Type B pancreatic cell (in vitro differentiated cells): ENCODE results near the gene TFEC. TPM values are rescaled to one million over a fixed set of nuclear protein-coding genes. Genes with fewer than 3 reads are reported as not detected.

Experiments used
- DNase-seq: peaks from one replicate; pipeline ENCODE4 v3.0.0; 2021; ENCODE audit warnings: mixed read lengths; ENCODE audit not compliant: unreplicated experiment; ENCODE audit errors: extremely low spot score
- H3K27ac Mint-ChIP-seq: 2 replicates; pipeline ENCODE4 v1.8.0; 2021; ENCODE audit warnings: mild to moderate bottlenecking, mixed read lengths
- H3K27me3 Mint-ChIP-seq: 2 replicates; pipeline ENCODE4 v1.8.0; 2021; ENCODE audit warnings: mixed read lengths
- H3K36me3 Mint-ChIP-seq: 2 replicates; pipeline ENCODE4 v1.8.0; 2021; ENCODE audit warnings: mixed read lengths
- H3K4me1 Mint-ChIP-seq: one replicate; pipeline ENCODE4 v1.8.0; 2021; ENCODE audit warnings: mixed read lengths; ENCODE audit not compliant: unreplicated experiment
- H3K4me3 Mint-ChIP-seq: 2 replicates; pipeline ENCODE4 v1.8.0; 2021; ENCODE audit warnings: mild to moderate bottlenecking, mixed read lengths
- H3K9me3 Mint-ChIP-seq: 2 replicates; pipeline ENCODE4 v1.8.0; 2021; ENCODE audit warnings: mixed read lengths
- CTCF ChIP-seq: fragments of 200-600 bp; sonication (generic); conservative IDR thresholded peaks from 2 replicates; pipeline ENCODE4 v1.5.0; 2021; ENCODE audit warnings: antibody characterized with exemption, mild to moderate bottlenecking
- total RNA-seq: library from RNA; stranded (reverse); gene quantifications from 2 replicates; pipeline ENCODE4 v1.2.1, GENCODE V29; 2021; ENCODE audit warnings: low replicate concordance

Gene TFEC
- total RNA-seq, 1 donor from 2014 or later = 0.12 TPM

- H3K36me3 Mint-ChIP-seq = no peaks in the 10 kb centered on the region
- H3K27me3 Mint-ChIP-seq = no peaks in the 10 kb centered on the region
Measured at GRCh38 chr7:115924411-115924810, 106.2 kb downstream of the TFEC start.

GRCh38 chr7:115920367-115920766 is 110.2 kb downstream of the TFEC start:
- Mint-ChIP-seq H3K9me3 (no peaks in the 10 kb centered on the region), H3K36me3 (no peaks in the 10 kb centered on the region), H3K4me1 (peaks cover 29% of the 10 kb centered on the region), H3K27me3 (no peaks in the 10 kb centered on the region), H3K4me3 (no peak overlapping the region), H3K27ac (no peak overlapping the region)
- DNase-seq = no peak
- TF ChIP-seq CTCF = no peak

More at GRCh38 chr7:115924411-115924810, 106.2 kb downstream of the TFEC start:
- no peak overlapping the region for H3K4me3 Mint-ChIP-seq
- H3K9me3 Mint-ChIP-seq = no peaks in the 10 kb centered on the region
- no peak for DNase-seq
- TF ChIP-seq CTCF = no peak
- H3K4me1 Mint-ChIP-seq = peaks cover 8% of the 10 kb centered on the region
- peak overlapping the region; percentile 45 for H3K27ac Mint-ChIP-seq

- TF ChIP-seq CTCF = no peak
- Mint-ChIP-seq H3K36me3 (no peaks in the 10 kb centered on the region), H3K9me3 (peaks cover 3% of the 10 kb centered on the region), H3K4me3 (no peak overlapping the region), H3K4me1 (peaks cover 56% of the 10 kb centered on the region), H3K27ac (peak overlapping the region; percentile 19), H3K27me3 (no peaks in the 10 kb centered on the region)
- no peak for DNase-seq
Measured at GRCh38 chr7:115914951-115915350, 115.6 kb downstream of the TFEC start.

GRCh38 chr7:115911465-115911864 is 119.1 kb downstream of the TFEC start:
- DNase-seq = no peak
- peaks cover 43% of the 10 kb centered on the region for H3K4me1 Mint-ChIP-seq
- H3K4me3 Mint-ChIP-seq = no peak overlapping the region
- H3K36me3 Mint-ChIP-seq = no peaks in the 10 kb centered on the region
- no peaks in the 10 kb centered on the region for H3K27me3 Mint-ChIP-seq
- H3K9me3 Mint-ChIP-seq = peaks cover 3% of the 10 kb centered on the region
- H3K27ac Mint-ChIP-seq = no peak overlapping the region
- TF ChIP-seq CTCF = no peak

DNA sequence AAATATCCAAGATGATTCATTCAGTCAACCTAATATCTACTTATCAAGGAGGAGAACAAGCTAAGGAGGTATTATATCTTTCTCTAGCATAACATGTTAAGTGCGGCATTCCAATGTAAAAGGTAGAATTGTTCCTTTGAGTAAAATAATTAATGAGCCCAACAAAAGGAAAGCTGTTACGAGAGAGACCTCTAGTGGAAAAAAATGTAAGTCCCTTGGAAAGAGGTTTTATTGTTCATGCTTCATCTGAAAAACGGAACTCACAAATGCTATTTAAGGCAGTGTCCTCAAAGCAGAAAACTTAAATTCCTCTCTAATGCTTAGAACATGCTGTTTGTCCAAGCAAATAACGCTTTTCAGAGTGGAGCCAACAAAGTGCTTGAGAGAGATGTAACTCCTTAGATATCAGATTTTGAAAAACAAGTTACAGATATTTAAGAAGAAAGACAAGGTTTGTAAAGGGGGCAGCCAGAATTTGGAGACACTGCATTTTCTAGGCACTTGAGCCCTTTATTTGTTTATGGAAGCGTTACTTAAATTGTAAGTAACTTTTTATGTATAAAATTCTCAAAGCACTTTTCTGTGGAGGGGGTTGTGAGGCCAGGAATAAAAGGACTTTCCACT is 119.9 kb downstream of the TFEC start:
- peak; percentile 82 for TF ChIP-seq CTCF
- DNase-seq = no peak
- Mint-ChIP-seq H3K27me3 (no peaks in the 10 kb centered on the region), H3K9me3 (peaks cover 3% of the 10 kb centered on the region), H3K4me1 (peaks cover 38% of the 10 kb centered on the region), H3K36me3 (no peaks in the 10 kb centered on the region), H3K27ac (no peak overlapping the region), H3K4me3 (no peak overlapping the region)
